SK-N-SH (cell line): Measurements from ENCODE around the gene RAB6B. TPM values are rescaled to one million over a fixed set of nuclear protein-coding genes. Genes with fewer than 3 reads are reported as not detected.

Experiments used
- CTCF ChIA-PET: fragments of 300-600, 350-600 bp; formaldehyde crosslinking; extraction: SDS; loops from one replicate; lab custom pipeline; 2021; lab: Yijun Ruan, JAX
- POLR2A ChIA-PET: fragments of 350-600 bp; sonication (Branson Sonifier 250); formaldehyde crosslinking; extraction: SDS; loops from one replicate; lab custom pipeline; 2020; ENCODE audit warnings: antibody characterized with exemption, inconsistent platforms; lab: Yijun Ruan, JAX
- DNase-seq: peaks from one replicate; pipeline ENCODE4 v3.0.0; 2012
- H2AFZ ChIP-seq: fragments of 200-600 bp; sonication (generic); 2 replicates; pipeline ENCODE4 v1.8.1; 2016; ENCODE audit warnings: antibody characterized with exemption, mild to moderate bottlenecking, low read depth
- H3F3A ChIP-seq: fragments of 200-600 bp; sonication (generic); replicated peaks from 2 replicates; pipeline ENCODE3; 2016; ENCODE audit warnings: antibody characterized with exemption, mild to moderate bottlenecking; ENCODE audit not compliant: insufficient read depth
- H3K27ac ChIP-seq, 2 experiments: fragments of 200-500 bp in 1 of 2; fragments of 200-600 bp in 1 of 2; sonication (Bioruptor generic) in 1 of 2; sonication (generic), shearing (Covaris generic) in 1 of 2; 2 replicates each; pipeline versions ENCODE4 v1.5.1 to v1.6.1; 2014 to 2016; ENCODE audit warnings: low read depth in 2 of 2, inconsistent platforms in 1 of 2, low read length in 1 of 2, mild to moderate bottlenecking in 1 of 2, mixed read lengths in 1 of 2
- H3K27me3 ChIP-seq: fragments of 200-600 bp; sonication (generic), shearing (Covaris generic); 2 replicates; pipeline ENCODE4 v1.6.1; 2016; ENCODE audit warnings: mixed run types; ENCODE audit not compliant: insufficient read depth
- H3K36me3 ChIP-seq, 2 experiments: fragments of 200-500 bp in 1 of 2; fragments of 200-600 bp in 1 of 2; sonication (Bioruptor generic) in 1 of 2; sonication (generic) in 1 of 2; replicated peaks in 1 of 2; 2 replicates each; pipeline versions ENCODE3 to v1.5.1; 2014 to 2016; ENCODE audit warnings: low read length in 1 of 2, mild to moderate bottlenecking in 1 of 2; ENCODE audit not compliant: insufficient read depth in 2 of 2, control insufficient read depth in 1 of 2
- H3K4me1 ChIP-seq, 2 experiments: fragments of 200-500 bp in 1 of 2; fragments of 200-600 bp in 1 of 2; sonication (Bioruptor generic) in 1 of 2; sonication (generic), shearing (Covaris generic) in 1 of 2; 2 replicates each; pipeline versions ENCODE4 v1.5.1 to v1.6.1; 2014 to 2016; ENCODE audit warnings: low read depth in 1 of 2, low read length in 1 of 2, mixed run types in 1 of 2; ENCODE audit not compliant: insufficient read depth in 2 of 2, control insufficient read depth in 1 of 2
- H3K4me2 ChIP-seq: fragments of 200-600 bp; sonication (generic), shearing (Covaris generic); 2 replicates; pipeline ENCODE4 v1.6.1; 2017; ENCODE audit warnings: mixed run types
- H3K4me3 ChIP-seq, 2 experiments: fragments of 200-500 bp in 1 of 2; fragments of 200-600 bp in 1 of 2; sonication (Bioruptor generic) in 1 of 2; sonication (generic), shearing (Covaris generic) in 1 of 2; 2 replicates each; pipeline versions ENCODE4 v1.5.1 to v1.8.1; 2014 to 2016; ENCODE audit warnings: low read depth in 2 of 2, inconsistent platforms in 1 of 2, low read length in 1 of 2, mild to moderate bottlenecking in 1 of 2, mixed read lengths in 1 of 2, moderate library complexity in 1 of 2
- H3K79me2 ChIP-seq: fragments of 200-600 bp; sonication (generic); 2 replicates; pipeline ENCODE4 v1.8.1; 2017; ENCODE audit warnings: mild to moderate bottlenecking; ENCODE audit not compliant: insufficient read depth
- H3K9ac ChIP-seq: fragments of 200-600 bp; sonication (generic); 2 replicates; pipeline ENCODE4 v1.6.1; 2017; ENCODE audit warnings: mixed run types
- H3K9me2 ChIP-seq: fragments of 200-600 bp; sonication (generic); 2 replicates; pipeline ENCODE4 v1.6.1; 2017; ENCODE audit warnings: mixed run types
- H3K9me3 ChIP-seq: fragments of 200-600 bp; sonication (generic); 2 replicates; pipeline ENCODE4 v1.6.1; 2017; ENCODE audit warnings: mixed run types, mild to moderate bottlenecking, moderate library complexity
- H4K20me1 ChIP-seq: fragments of 200-600 bp; sonication (generic); 2 replicates; pipeline ENCODE4 v1.6.1; 2017; ENCODE audit warnings: mild to moderate bottlenecking, mixed run types; ENCODE audit not compliant: insufficient read depth
- CHD2 ChIP-seq: fragments of 150-350 bp; IDR thresholded peaks from 2 replicates; pipeline ENCODE4 v1.6.1; 2018; ENCODE audit warnings: low read length; ENCODE audit not compliant: partially characterized antibody
- CTCF ChIP-seq: fragments of 200-600 bp; sonication (generic); IDR thresholded peaks from 2 replicates; pipeline ENCODE4 v1.6.1; 2017; ENCODE audit warnings: antibody characterized with exemption, mild to moderate bottlenecking, moderate library complexity
- ELF1 ChIP-seq: IDR thresholded peaks from 2 replicates; pipeline ENCODE4 v1.4.0; 2012
- EP300 ChIP-seq, 2 experiments: IDR thresholded peaks; 2 replicates each; pipeline versions ENCODE4 v1.4.0 to v1.6.1; 2012; ENCODE audit warnings: borderline replicate concordance in 1 of 2, low read depth in 1 of 2, low read length in 1 of 2
- EZH2phosphoT487 ChIP-seq: fragments of 200-600 bp; sonication (generic); IDR thresholded peaks from 2 replicates; pipeline ENCODE4 v1.6.1; 2017; ENCODE audit warnings: low read depth, mixed run types, mild to moderate bottlenecking, antibody characterized with exemption, moderate library complexity, borderline replicate concordance
- FOSL2 ChIP-seq: IDR thresholded peaks from 2 replicates; pipeline ENCODE4 v1.4.0; 2012; ENCODE audit warnings: low read depth, mild to moderate bottlenecking, moderate library complexity, borderline replicate concordance
- FOXJ3 ChIP-seq: sonication (generic); formaldehyde crosslinking; IDR thresholded peaks from 2 replicates; pipeline ENCODE4 v1.5.1; 2020; ENCODE audit warnings: mild to moderate bottlenecking, missing genetic modification reagents
- FOXM1 ChIP-seq: IDR thresholded peaks from 2 replicates; pipeline ENCODE4 v1.4.0; 2012; ENCODE audit warnings: low read depth, mild to moderate bottlenecking
- GATA2 ChIP-seq: sonication (generic); formaldehyde crosslinking; IDR thresholded peaks from 2 replicates; pipeline ENCODE4 v1.5.0; 2020; ENCODE audit warnings: mild to moderate bottlenecking, missing genetic modification reagents
- IRF3 ChIP-seq: fragments of 150-350 bp; IDR thresholded peaks from 2 replicates; pipeline ENCODE4 v1.6.1; 2016; ENCODE audit warnings: mild to moderate bottlenecking, low read depth, low read length
- JUND ChIP-seq: IDR thresholded peaks from 2 replicates; pipeline ENCODE4 v1.4.0; 2012
- NRF1 ChIP-seq: IDR thresholded peaks from 2 replicates; pipeline ENCODE4 v1.6.1; 2012; ENCODE audit warnings: low read depth, mild to moderate bottlenecking, low read length
- RAD21 ChIP-seq: IDR thresholded peaks from 2 replicates; pipeline ENCODE4 v1.6.1; 2012; ENCODE audit warnings: mild to moderate bottlenecking, low read length
- SIN3A ChIP-seq: IDR thresholded peaks from 2 replicates; pipeline ENCODE4 v1.6.1; 2012; ENCODE audit warnings: low read depth, mild to moderate bottlenecking, low read length, moderate library complexity, borderline replicate concordance
- SMC3 ChIP-seq: IDR thresholded peaks from 2 replicates; pipeline ENCODE4 v1.6.1; 2012; ENCODE audit warnings: low read depth, low read length, improper control_type of control experiment
- TAF1 ChIP-seq: IDR thresholded peaks from 2 replicates; pipeline ENCODE4 v1.6.1; 2012; ENCODE audit warnings: low read depth, mild to moderate bottlenecking, low read length, moderate library complexity, borderline replicate concordance
- TCF12 ChIP-seq: IDR thresholded peaks from 2 replicates; pipeline ENCODE4 v1.4.0; 2012
- TEAD4 ChIP-seq: IDR thresholded peaks from 2 replicates; pipeline ENCODE4 v1.4.0; 2012; ENCODE audit warnings: mild to moderate bottlenecking, borderline replicate concordance; ENCODE audit not compliant: insufficient read depth
- WGBS: methylation state at CpG from one replicate; pipeline ENCODE4 v1.1.6; 2017; ENCODE audit warnings: low lambda C conversion rate; 5-methylcytosine and 5-hydroxymethylcytosine counted together
- polyA plus RNA-seq, 3 experiments: library from polyadenylated mRNA; depleted of rRNA; stranded (reverse); fragments of >200 nt; gene quantifications; 2 replicates each; pipeline ENCODE4 v1.2.3, GENCODE V29; 2012

Gene RAB6B
- polyA plus RNA-seq, 1 of the 3 experiments (the other 2 are of a cell fraction), result 9.3 TPM

DNA sequence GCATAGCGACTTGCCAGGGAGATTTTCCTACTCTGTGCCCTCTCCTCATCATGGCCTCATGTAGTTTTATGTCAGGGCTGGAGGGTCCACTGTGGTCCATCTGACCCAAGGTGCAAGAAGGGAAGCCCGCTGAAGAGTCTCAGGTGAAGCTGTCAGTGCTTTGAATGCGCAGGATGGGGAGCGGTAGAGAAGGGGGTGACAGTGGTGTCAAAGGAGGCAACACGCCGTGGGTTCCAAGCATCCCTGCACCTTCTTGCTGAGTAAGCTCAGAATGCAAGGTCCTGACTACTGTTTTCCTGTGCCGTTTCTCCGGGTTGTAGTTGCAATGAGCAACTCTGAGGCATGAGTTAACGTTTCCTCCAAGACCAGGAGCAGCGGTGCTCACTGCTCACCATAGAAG is 44.9 kb upstream of the RAB6B start (continued):
- TF ChIP-seq ELF1 (no peak), IRF3 (no peak), CTCF (no peak), EZH2phosphoT487 (no peak), FOXM1 (no peak), JUND (no peak), NRF1 (no peak)

GRCh38 chr3:133939463-133939835 is 43.8 kb upstream of the RAB6B start:
- Histone ChIP-seq H3K79me2 (no peaks in the 10 kb centered on the region), H3K36me3 (no peaks in the 10 kb centered on the region), H3K9me3 (no peaks in the 10 kb centered on the region), H4K20me1 (peaks cover 4% of the 10 kb centered on the region; the same call in 1 of the 2 replicates), H3K9ac (no peak overlapping the region), H3K4me3 (no peak overlapping the region), H3F3A (peaks cover 17% of the 10 kb centered on the region), H2AFZ (no peak overlapping the region), H3K27me3 (0 out of 2 replicates have a peak, but pooled peaks cover 4% of the 10 kb centered on the region), H3K4me2 (no peak overlapping the region), H3K9me2 (no peaks in the 10 kb centered on the region), H3K4me1 (peaks cover 9 to 15% of the 10 kb centered on the region in 2 experiments; a peak in 3 of 4 replicates), H3K27ac (no peak overlapping the region)
- POLR2A ChIA-PET, result no interaction called here
- DNase-seq, result no peak
- CTCF ChIA-PET, result interaction anchor here (0.6 to 2.5 kb wide), 4 partner anchors 9 to 274 kb away, joined by 3 to 11 read pairs (median 10); no protein-coding TSS in a partner anchor
- 75% methylated on average over 1 of the region's 1 CpG for WGBS
- TF ChIP-seq EP300 (IDR thresholded peaks at IDR 0.05; ENCODE audit: borderline replicate concordance in 1 of 2, low read depth in 1 of 2, low read length in 1 of 2), result no peak
- no peak for TF ChIP-seq TAF1
- no peak for TF ChIP-seq SMC3
- TF ChIP-seq EZH2phosphoT487, result no peak
- TF ChIP-seq CHD2, result no peak
- TF ChIP-seq NRF1, result no peak
- TF ChIP-seq TEAD4, result no peak
- no peak for TF ChIP-seq GATA2 (CRISPR knock-in tag)
- TF ChIP-seq FOXJ3 (CRISPR knock-in tag), result no peak
- no peak for TF ChIP-seq RAD21
- TF ChIP-seq TCF12, result no peak
- no peak for TF ChIP-seq ELF1
- no peak for TF ChIP-seq FOSL2
- no peak for TF ChIP-seq SIN3A
